AG09319 (cell line): ENCODE results near the gene FBXL7.

Source experiments
- DNase-seq: peaks from one replicate; pipeline ENCODE4 v3.0.0-alpha.2; 2010; ENCODE audit warnings: low read depth; ENCODE audit errors: extremely low read depth
- CTCF ChIP-seq: IDR thresholded peaks from 2 replicates; pipeline ENCODE4 v1.5.1; 2011; ENCODE audit warnings: low read depth, mild to moderate bottlenecking, inconsistent platforms, low read length, moderate library complexity

The FBXL7 gene

GRCh38 chr5:15834596-15835245 is 334.7 kb downstream of the FBXL7 start:
- peak; percentile 62 for DNase-seq

GRCh38 chr5:15835514-15835913 is 335.5 kb downstream of the FBXL7 start:
- no peak for DNase-seq
- TF ChIP-seq CTCF, result no peak

More at GRCh38 chr5:15834596-15835245, 334.7 kb downstream of the FBXL7 start:
- no peak for TF ChIP-seq CTCF

GRCh38 chr5:15837551-15838289 is 337.7 kb downstream of the FBXL7 start:
- no peak for DNase-seq
- TF ChIP-seq CTCF, result no peak

- no peak for TF ChIP-seq CTCF
- no peak for DNase-seq
These were observed 344.3 kb downstream of the FBXL7 start for GRCh38 chr5:15844253-15844652.

GRCh38 chr5:15844871-15845270 is 344.9 kb downstream of the FBXL7 start:
- no peak for DNase-seq
- no peak for TF ChIP-seq CTCF

- no peak for DNase-seq
These were observed 350.6 kb downstream of the FBXL7 start for GRCh38 chr5:15850536-15850935.

More at GRCh38 chr5:15850536-15850935, 350.6 kb downstream of the FBXL7 start:
- TF ChIP-seq CTCF, result no peak
